ENCODE results near the gene PLEKHA7.

Gene PLEKHA7

DNA sequence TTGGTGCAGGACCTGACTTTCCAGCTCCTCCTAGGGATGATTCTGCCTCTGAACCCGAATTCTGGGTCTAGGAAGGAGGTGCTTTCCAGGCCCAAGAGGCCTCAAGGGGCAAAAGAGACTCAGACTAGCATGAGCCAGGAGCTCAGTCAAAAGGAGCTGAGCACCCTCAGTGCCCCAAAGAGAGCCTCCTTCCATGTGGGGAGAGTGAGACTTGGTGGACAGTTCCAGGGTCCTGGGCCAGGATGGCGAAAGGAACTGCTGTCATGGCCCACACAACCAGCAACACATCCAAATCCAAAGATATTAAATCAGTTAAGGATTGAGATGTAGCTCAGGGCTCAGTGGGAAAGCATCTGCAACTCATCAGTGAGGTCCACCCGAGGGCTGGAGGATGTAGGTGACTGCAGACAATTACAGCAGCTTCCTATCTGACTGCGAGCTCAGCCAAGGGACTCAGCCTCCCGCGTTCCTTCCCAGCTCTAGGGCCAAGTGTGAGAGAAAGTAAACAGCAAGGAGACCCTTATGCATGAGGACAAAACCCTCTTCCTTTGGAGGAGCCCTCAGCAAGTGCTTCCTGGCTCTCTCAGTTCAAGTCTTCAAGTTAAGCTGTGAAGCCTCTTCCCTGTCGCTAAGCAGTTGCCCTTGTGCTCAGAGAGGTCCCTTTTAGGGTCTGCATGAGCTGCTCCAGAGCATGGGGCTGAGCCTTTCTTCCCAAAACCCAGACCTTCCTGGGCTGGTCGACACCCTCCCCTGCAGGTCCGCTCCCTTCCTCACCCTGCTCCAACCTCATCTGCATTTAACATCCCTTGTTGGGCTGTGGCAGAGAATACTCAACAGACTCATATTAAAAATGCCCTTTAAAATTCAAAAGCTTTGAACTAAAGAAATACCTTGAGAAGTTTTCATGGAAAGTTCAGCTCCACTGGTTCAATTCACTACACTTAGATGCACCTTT, 240.0 kb downstream of the PLEKHA7 start:
- TF ChIP-seq, protein P1, sequence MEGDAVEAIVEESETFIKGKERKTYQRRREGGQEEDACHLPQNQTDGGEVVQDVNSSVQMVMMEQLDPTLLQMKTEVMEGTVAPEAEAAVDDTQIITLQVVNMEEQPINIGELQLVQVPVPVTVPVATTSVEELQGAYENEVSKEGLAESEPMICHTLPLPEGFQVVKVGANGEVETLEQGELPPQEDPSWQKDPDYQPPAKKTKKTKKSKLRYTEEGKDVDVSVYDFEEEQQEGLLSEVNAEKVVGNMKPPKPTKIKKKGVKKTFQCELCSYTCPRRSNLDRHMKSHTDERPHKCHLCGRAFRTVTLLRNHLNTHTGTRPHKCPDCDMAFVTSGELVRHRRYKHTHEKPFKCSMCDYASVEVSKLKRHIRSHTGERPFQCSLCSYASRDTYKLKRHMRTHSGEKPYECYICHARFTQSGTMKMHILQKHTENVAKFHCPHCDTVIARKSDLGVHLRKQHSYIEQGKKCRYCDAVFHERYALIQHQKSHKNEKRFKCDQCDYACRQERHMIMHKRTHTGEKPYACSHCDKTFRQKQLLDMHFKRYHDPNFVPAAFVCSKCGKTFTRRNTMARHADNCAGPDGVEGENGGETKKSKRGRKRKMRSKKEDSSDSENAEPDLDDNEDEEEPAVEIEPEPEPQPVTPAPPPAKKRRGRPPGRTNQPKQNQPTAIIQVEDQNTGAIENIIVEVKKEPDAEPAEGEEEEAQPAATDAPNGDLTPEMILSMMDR (IDR thresholded peaks at IDR 0.05; ENCODE audit: extremely low read depth, insufficient read depth, missing control alignments): no peak
- in situ Hi-C loops (cut with MboI; ENCODE audit: low pct_unique_long_range_greater_than_20kb, low sequenced_read_pairs, unreplicated experiment): no loop called here
- peak; percentile 11 for DNase-seq (ENCODE audit: low spot score)

DNA sequence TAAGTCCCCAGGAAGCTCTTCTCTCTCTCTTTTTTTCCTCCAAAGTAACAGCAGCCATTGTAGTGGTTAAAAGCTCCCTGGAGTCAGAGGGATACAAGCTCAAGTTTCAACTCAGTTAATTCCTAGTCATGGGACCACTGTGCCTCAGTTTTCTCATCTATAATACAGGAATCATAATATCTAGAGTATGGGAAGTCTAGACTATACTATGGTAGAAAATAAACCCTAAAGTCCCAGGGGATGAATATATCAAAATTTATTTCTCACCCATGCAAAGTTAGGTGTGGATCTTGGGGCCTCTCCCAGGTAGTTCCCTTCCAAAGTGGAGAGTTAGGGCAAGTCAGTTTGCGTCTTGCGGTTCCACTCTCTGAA, 242.1 kb downstream of the PLEKHA7 start:
- TF ChIP-seq, protein P1 (IDR thresholded peaks at IDR 0.05; ENCODE audit: extremely low read depth, insufficient read depth, missing control alignments): no peak
- DNase-seq (ENCODE audit: low spot score): peak; percentile 4
- in situ Hi-C loops (cut with MboI; ENCODE audit: low pct_unique_long_range_greater_than_20kb, low sequenced_read_pairs, unreplicated experiment): no loop called here

DNA sequence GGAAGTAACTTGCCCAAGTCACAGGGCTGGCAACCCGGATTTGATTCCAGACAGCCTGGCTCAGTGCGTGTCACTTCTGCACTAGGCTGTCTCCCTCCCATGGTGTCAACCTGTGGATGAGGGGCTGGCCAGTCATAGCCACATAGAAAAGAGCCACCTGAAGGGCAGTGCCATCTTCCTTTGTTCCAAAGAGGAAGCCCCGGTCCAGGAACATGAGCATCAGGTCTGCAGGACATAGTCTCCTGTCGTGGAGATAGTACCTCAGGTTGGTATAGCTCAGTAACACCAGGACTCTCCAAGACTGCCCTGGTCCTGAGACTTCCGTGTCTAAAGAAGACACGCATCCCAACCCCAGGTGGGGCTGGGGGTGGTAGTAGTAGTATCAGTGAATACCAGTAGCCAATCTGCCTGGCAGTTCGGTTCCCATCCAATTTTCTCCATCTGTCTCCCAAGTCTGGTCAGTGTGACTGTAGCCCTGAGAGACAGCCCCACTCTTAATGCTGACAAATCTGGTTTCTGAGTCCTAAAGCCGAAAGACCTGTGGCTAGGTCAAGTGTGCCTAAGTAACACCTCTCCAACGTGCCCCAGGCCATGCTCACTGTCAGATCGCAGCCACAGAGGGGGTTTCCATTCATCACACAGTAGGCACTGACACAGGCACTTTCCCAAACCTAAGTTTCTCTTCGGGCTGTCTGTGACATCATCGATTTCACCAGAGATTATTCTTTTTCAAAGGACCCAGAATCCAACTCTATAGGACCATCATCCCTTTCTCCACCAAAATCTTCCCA, 242.7 kb downstream of the PLEKHA7 start:
- TF ChIP-seq, protein P1 (IDR thresholded peaks at IDR 0.05; ENCODE audit: extremely low read depth, insufficient read depth, missing control alignments): no peak
- DNase-seq (ENCODE audit: low spot score): peak; percentile 7
- in situ Hi-C loops (cut with MboI; ENCODE audit: low pct_unique_long_range_greater_than_20kb, low sequenced_read_pairs, unreplicated experiment): no loop called here

DNA sequence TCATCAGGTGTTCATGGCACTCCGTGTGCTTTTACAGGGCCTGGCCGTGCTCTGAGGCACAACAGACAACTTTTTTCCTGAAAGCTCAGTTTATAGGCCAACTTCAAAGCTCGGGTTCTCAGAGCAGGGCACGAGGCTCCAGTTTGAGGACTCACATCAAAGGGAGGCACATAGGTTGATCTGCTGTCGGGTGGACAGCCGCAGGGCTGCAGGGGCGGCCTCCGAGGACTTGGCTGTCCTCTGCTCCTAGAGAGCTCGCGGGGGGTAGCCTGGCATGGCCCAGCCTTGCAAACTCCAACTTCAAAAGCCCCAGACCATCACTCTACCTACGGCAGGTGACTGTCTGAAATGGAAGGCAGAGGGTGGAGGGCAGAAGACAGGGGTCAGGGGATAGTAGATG, 244.2 kb downstream of the PLEKHA7 start:
- TF ChIP-seq, protein P1 (IDR thresholded peaks at IDR 0.05; ENCODE audit: extremely low read depth, insufficient read depth, missing control alignments): no peak
- in situ Hi-C loops (cut with MboI; ENCODE audit: low pct_unique_long_range_greater_than_20kb, low sequenced_read_pairs, unreplicated experiment): no loop called here
- no peak for DNase-seq (ENCODE audit: low spot score)

DNA sequence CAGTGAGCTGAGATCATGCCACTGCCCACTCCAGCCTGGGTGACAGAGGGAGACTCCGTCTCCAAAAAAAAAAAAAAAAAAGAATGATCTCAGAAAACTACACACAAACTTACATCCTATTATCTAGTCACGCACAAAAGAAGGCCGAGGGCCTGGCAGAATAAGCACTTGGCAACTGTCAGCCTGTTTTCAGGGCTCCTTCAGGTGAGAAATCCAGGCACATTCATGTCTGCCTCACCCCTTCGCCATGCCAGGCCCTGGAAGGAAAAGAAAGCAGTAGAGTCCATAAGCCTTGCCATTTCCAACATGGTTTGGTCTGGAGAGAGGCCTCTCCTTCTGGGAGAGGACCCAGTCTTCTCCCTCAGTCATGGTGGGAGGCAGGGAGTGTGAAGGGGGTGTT, 244.8 kb downstream of the PLEKHA7 start:
- DNase-seq (ENCODE audit: low spot score): peak; percentile 3
- TF ChIP-seq, protein P1 (IDR thresholded peaks at IDR 0.05; ENCODE audit: extremely low read depth, insufficient read depth, missing control alignments): no peak
- in situ Hi-C loops (cut with MboI; ENCODE audit: low pct_unique_long_range_greater_than_20kb, low sequenced_read_pairs, unreplicated experiment): no loop called here

DNA sequence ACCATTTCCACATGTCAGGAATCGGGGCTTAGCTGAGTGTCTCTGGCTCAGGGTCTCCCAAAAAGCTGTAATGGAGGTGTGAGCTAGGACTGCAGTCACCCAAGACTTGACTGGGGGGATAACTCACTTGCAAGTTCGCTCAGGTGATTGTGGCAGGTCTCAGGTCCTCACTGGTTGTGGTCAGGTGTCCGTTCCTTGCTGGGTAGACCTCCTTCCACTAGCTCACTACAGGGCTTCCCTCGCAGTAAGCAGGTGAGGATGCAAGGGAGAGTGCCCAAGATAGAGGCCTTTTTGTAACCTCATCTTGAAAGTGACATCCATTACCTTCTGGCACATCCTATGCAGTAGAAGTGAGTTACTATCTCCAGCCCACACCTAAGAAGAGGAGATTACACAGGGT, 246.3 kb downstream of the PLEKHA7 start:
- no peak for DNase-seq (ENCODE audit: low spot score)
- TF ChIP-seq, protein P1 (IDR thresholded peaks at IDR 0.05; ENCODE audit: extremely low read depth, insufficient read depth, missing control alignments): no peak
- in situ Hi-C loops (cut with MboI; ENCODE audit: low pct_unique_long_range_greater_than_20kb, low sequenced_read_pairs, unreplicated experiment): no loop called here
